ENCODE results near the gene HBG2.
"Not testable (repeated sequence)": the region's sequence is repeated elsewhere in the genome, so short reads cannot be mapped to it uniquely, and the experiment has no call there.

HBG2 gene

GRCh38 chr11:5252919-5253265 lies 1.7 kb downstream of the HBG2 start:
- no peak for DNase-seq
- intact Hi-C loops (cut with DNase I) = no loop called here

- no peak for DNase-seq
- intact Hi-C loops (cut with DNase I) = no loop called here
Observed at GRCh38 chr11:5252192-5252918, 2.2 kb downstream of the HBG2 start.

GRCh38 chr11:5251746-5252145 lies 2.8 kb downstream of the HBG2 start:
- intact Hi-C loops (cut with DNase I) = no loop called here
- DNase-seq = no peak

GRCh38 chr11:5250543-5251204 lies 3.9 kb downstream of the HBG2 start:
- intact Hi-C loops (cut with DNase I) = no loop called here
- DNase-seq = no peak

- intact Hi-C loops (cut with DNase I); DNase-seq: not testable (repeated sequence)
Observed at GRCh38 chr11:5249807-5250396, 4.7 kb downstream of the HBG2 start, which contains the start of gene HBG1. Gene HBG1 (minus strand): TSS chr11:5249857. CDS start chr11:5249804, 53 bp downstream.

GRCh38 chr11:5248498-5248897 lies 6.1 kb downstream of the HBG2 start:
- DNase-seq; intact Hi-C loops (cut with DNase I): not testable (repeated sequence)

GRCh38 chr11:5247472-5248192 lies 6.9 kb downstream of the HBG2 start:
- no peak for DNase-seq
- intact Hi-C loops (cut with DNase I) = no loop called here

- DNase-seq = no peak
- intact Hi-C loops (cut with DNase I) = no loop called here
Observed at GRCh38 chr11:5246772-5247471, 7.7 kb downstream of the HBG2 start.

GRCh38 chr11:5245155-5245554 lies 9.4 kb downstream of the HBG2 start:
- intact Hi-C loops (cut with DNase I) = no loop called here
- no peak for DNase-seq

- intact Hi-C loops (cut with DNase I) = no loop called here
- no peak for DNase-seq
Observed at GRCh38 chr11:5243816-5244180, 10.8 kb downstream of the HBG2 start.

GRCh38 chr11:5242933-5243815 lies 11.4 kb downstream of the HBG2 start:
- DNase-seq = no peak
- intact Hi-C loops (cut with DNase I) = no loop called here

- intact Hi-C loops (cut with DNase I) = no loop called here
- no peak for DNase-seq
Observed at GRCh38 chr11:5242208-5242607, 12.4 kb downstream of the HBG2 start.

- DNase-seq = no peak
- intact Hi-C loops (cut with DNase I) = no loop called here
Observed at GRCh38 chr11:5241458-5241857, 13.1 kb downstream of the HBG2 start.

GRCh38 chr11:5240458-5240857 lies 14.1 kb downstream of the HBG2 start:
- intact Hi-C loops (cut with DNase I) = no loop called here
- no peak for DNase-seq

- intact Hi-C loops (cut with DNase I) = no loop called here
- no peak for DNase-seq
Observed at GRCh38 chr11:5240056-5240455, 14.5 kb downstream of the HBG2 start.

GRCh38 chr11:5239046-5239445 lies 15.5 kb downstream of the HBG2 start:
- intact Hi-C loops (cut with DNase I) = no loop called here
- DNase-seq = no peak

- intact Hi-C loops (cut with DNase I) = no loop called here
- DNase-seq = no peak
Observed at GRCh38 chr11:5238486-5238885, 16.1 kb downstream of the HBG2 start.

- intact Hi-C loops (cut with DNase I) = no loop called here
- DNase-seq = no peak
Observed at GRCh38 chr11:5237420-5237819, 17.2 kb downstream of the HBG2 start.
